ENCODE results near the gene CDK14. TPM values are rescaled to one million over a fixed set of nuclear protein-coding genes. Genes with fewer than 3 reads are reported as not detected.

The CDK14 gene
- total and polyA plus RNA-seq, 4 donors: 4.2 to 12.4 (median 7.4) TPM

DNA sequence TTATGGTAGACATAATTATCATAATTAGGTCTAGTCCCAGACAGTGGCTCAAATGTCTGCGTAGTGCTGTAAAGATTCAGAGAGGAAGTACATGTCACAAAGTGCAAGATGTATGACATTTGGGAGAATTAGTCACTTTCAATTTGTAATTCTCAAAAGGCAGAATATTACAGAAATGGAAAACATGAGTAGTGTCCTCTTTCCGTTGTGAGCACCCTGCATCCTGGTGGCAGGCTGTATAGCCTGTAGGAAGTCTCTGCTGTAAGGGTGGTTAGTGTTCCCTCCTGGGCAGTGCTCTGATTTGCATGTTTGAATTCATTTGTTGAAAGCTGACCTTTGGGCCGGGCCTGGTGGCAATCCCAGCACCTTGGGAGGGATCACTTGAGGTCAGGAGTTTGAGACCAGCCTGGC, 17.0 kb downstream of the CDK14 start:
- H3K4me1 ChIP-seq (ENCODE audit: control insufficient read depth in 4 of 4, insufficient read depth in 4 of 4, low read length in 3 of 4): peaks cover 0 to 4% (median 0%) of the 10 kb centered on the region in 4 donors
- H3K9ac ChIP-seq (ENCODE audit: low read depth in 1 of 2, low read length in 2 of 2): no peak overlapping the region
- TF ChIP-seq EGR1 (IDR thresholded peaks at IDR 0.05; ENCODE audit: low read depth in 2 of 2) (no peak), RXRA (IDR thresholded peaks at IDR 0.05) (no peak), SP1 (IDR thresholded peaks at IDR 0.05) (no peak), FOXA1 (IDR thresholded peaks at IDR 0.05) (no peak), YY1 (IDR thresholded peaks at IDR 0.05) (no peak), JUND (IDR thresholded peaks at IDR 0.05) (peak in 1 of 2 donors; percentile 26), FOXA2 (IDR thresholded peaks at IDR 0.05) (no peak), HNF4A (conservative IDR thresholded peaks at IDR 0.05) (peak in 1 of 2 donors; percentile 24), TAF1 (conservative IDR thresholded peaks at IDR 0.05) (no peak), HNF4G (IDR thresholded peaks at IDR 0.05) (no peak)
- peak overlapping the region in 1 of 2 donors; percentile 12 for H3K27ac ChIP-seq (ENCODE audit: low read depth in 1 of 2, low read length in 2 of 2)
- H3K36me3 ChIP-seq (ENCODE audit: control insufficient read depth in 4 of 4, insufficient read depth in 3 of 4, low read depth in 1 of 4, low read length in 3 of 4): no peaks in the 10 kb centered on the region
- no peaks in the 10 kb centered on the region for H3K27me3 ChIP-seq (ENCODE audit: control insufficient read depth in 4 of 4, insufficient read depth in 4 of 4, low read length in 3 of 4)
- H3K4me3 ChIP-seq (ENCODE audit: low read depth in 1 of 3, low read length in 3 of 3): no peak overlapping the region
- WGBS: 62% methylated on average over 3 of the region's 3 CpGs
- no peaks in the 10 kb centered on the region for H3K9me3 ChIP-seq (ENCODE audit: control insufficient read depth in 4 of 4, low read length in 3 of 4)
- no peak for DNase-seq (ENCODE audit: low spot score)

DNA sequence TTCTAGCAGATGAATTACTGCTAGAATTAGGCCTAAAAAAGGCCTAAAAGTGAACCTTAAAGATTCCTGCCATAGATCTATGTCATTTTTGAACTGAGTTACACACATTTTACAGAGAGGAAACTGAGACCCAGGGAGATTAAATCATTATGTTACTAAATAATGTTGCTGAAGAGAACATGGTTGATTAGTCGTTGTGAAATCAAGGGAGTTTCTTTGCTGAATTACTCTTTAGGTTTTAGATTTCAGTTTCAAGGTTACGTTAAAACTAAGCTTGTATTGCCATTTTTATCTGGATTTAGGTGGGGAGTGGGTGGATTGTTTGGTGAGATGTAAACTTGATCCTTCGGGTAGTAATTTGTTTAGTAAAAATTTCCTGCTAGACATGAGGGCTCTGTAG, 21.3 kb downstream of the CDK14 start:
- Histone ChIP-seq H3K36me3 (ENCODE audit: control insufficient read depth in 4 of 4, insufficient read depth in 3 of 4, low read depth in 1 of 4, low read length in 3 of 4) (no peaks in the 10 kb centered on the region), H3K27ac (ENCODE audit: low read depth in 1 of 2, low read length in 2 of 2) (no peak overlapping the region), H3K4me1 (ENCODE audit: control insufficient read depth in 4 of 4, insufficient read depth in 4 of 4, low read length in 3 of 4) (peaks cover 4 to 15% (median 9%) of the 10 kb centered on the region in 4 donors), H3K27me3 (ENCODE audit: control insufficient read depth in 4 of 4, insufficient read depth in 4 of 4, low read length in 3 of 4) (no peaks in the 10 kb centered on the region), H3K9me3 (ENCODE audit: control insufficient read depth in 4 of 4, low read length in 3 of 4) (no peaks in the 10 kb centered on the region), H3K4me3 (ENCODE audit: low read depth in 1 of 3, low read length in 3 of 3) (no peak overlapping the region), H3K9ac (ENCODE audit: low read depth in 1 of 2, low read length in 2 of 2) (no peak overlapping the region)
- WGBS: 85% methylated on average over 3 of the region's 3 CpGs
- TF ChIP-seq RAD21 (IDR thresholded peaks at IDR 0.05): no peak
- TF ChIP-seq YY1 (IDR thresholded peaks at IDR 0.05): no peak
- TF ChIP-seq HNF4G (IDR thresholded peaks at IDR 0.05): no peak
- TF ChIP-seq GABPA (IDR thresholded peaks at IDR 0.05 in 1 of 2, conservative IDR thresholded peaks at IDR 0.05 in 1 of 2): no peak
- no peak for TF ChIP-seq HNF4A (conservative IDR thresholded peaks at IDR 0.05)
- TF ChIP-seq TAF1 (conservative IDR thresholded peaks at IDR 0.05): no peak
- TF ChIP-seq EGR1 (IDR thresholded peaks at IDR 0.05; ENCODE audit: low read depth in 2 of 2): no peak
- TF ChIP-seq, protein P1, sequence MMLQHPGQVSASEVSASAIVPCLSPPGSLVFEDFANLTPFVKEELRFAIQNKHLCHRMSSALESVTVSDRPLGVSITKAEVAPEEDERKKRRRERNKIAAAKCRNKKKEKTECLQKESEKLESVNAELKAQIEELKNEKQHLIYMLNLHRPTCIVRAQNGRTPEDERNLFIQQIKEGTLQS (IDR thresholded peaks at IDR 0.05): no peak
- TF ChIP-seq CTCF (IDR thresholded peaks at IDR 0.05; ENCODE audit: low read depth, low read length, missing input control): no peak
- TF ChIP-seq, protein P2, sequence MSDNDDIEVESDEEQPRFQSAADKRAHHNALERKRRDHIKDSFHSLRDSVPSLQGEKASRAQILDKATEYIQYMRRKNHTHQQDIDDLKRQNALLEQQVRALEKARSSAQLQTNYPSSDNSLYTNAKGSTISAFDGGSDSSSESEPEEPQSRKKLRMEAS (IDR thresholded peaks at IDR 0.05): no peak
- TF ChIP-seq RXRA (IDR thresholded peaks at IDR 0.05): no peak
- TF ChIP-seq FOXA2 (IDR thresholded peaks at IDR 0.05): no peak
- TF ChIP-seq SP1 (IDR thresholded peaks at IDR 0.05): no peak
- TF ChIP-seq, protein P3, sequence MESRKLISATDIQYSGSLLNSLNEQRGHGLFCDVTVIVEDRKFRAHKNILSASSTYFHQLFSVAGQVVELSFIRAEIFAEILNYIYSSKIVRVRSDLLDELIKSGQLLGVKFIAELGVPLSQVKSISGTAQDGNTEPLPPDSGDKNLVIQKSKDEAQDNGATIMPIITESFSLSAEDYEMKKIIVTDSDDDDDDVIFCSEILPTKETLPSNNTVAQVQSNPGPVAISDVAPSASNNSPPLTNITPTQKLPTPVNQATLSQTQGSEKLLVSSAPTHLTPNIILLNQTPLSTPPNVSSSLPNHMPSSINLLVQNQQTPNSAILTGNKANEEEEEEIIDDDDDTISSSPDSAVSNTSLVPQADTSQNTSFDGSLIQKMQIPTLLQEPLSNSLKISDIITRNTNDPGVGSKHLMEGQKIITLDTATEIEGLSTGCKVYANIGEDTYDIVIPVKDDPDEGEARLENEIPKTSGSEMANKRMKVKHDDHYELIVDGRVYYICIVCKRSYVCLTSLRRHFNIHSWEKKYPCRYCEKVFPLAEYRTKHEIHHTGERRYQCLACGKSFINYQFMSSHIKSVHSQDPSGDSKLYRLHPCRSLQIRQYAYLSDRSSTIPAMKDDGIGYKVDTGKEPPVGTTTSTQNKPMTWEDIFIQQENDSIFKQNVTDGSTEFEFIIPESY (IDR thresholded peaks at IDR 0.05): no peak
- no peak for TF ChIP-seq FOXA1 (IDR thresholded peaks at IDR 0.05)
- TF ChIP-seq JUND (IDR thresholded peaks at IDR 0.05): no peak
- TF ChIP-seq, protein P4, sequence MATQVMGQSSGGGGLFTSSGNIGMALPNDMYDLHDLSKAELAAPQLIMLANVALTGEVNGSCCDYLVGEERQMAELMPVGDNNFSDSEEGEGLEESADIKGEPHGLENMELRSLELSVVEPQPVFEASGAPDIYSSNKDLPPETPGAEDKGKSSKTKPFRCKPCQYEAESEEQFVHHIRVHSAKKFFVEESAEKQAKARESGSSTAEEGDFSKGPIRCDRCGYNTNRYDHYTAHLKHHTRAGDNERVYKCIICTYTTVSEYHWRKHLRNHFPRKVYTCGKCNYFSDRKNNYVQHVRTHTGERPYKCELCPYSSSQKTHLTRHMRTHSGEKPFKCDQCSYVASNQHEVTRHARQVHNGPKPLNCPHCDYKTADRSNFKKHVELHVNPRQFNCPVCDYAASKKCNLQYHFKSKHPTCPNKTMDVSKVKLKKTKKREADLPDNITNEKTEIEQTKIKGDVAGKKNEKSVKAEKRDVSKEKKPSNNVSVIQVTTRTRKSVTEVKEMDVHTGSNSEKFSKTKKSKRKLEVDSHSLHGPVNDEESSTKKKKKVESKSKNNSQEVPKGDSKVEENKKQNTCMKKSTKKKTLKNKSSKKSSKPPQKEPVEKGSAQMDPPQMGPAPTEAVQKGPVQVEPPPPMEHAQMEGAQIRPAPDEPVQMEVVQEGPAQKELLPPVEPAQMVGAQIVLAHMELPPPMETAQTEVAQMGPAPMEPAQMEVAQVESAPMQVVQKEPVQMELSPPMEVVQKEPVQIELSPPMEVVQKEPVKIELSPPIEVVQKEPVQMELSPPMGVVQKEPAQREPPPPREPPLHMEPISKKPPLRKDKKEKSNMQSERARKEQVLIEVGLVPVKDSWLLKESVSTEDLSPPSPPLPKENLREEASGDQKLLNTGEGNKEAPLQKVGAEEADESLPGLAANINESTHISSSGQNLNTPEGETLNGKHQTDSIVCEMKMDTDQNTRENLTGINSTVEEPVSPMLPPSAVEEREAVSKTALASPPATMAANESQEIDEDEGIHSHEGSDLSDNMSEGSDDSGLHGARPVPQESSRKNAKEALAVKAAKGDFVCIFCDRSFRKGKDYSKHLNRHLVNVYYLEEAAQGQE (IDR thresholded peaks at IDR 0.05): no peak
- DNase-seq (ENCODE audit: low spot score): no peak
